A549 (cell line): Measurements from ENCODE around the gene PRKG1.

Source experiments
- BHLHE40 ChIP-seq: IDR thresholded peaks from 2 replicates; pipeline ENCODE4 v1.6.1; 2012; ENCODE audit warnings: low read depth, low read length, inconsistent platforms
- CTCF ChIP-seq: fragments of >200 bp; sonication (Bioruptor Twin); formaldehyde crosslinking; IDR thresholded peaks from 3 replicates; pipeline ENCODE4 v1.5.1; 2016
- FOSB ChIP-seq: fragments of 250-450 bp; sonication (Bioruptor Pico); IDR thresholded peaks from 2 replicates; pipeline ENCODE4 v1.5.0; 2020; ENCODE audit warnings: mild to moderate bottlenecking, moderate library complexity
- MYC ChIP-seq: IDR thresholded peaks from 2 replicates; pipeline ENCODE4 v1.6.1; 2012; ENCODE audit warnings: mild to moderate bottlenecking, inconsistent platforms, low read length, improper control_type of control experiment, borderline replicate concordance
- RAD21 ChIP-seq, 2 experiments: fragments of >200 bp in 1 of 2; sonication (Bioruptor Twin) in 1 of 2; formaldehyde crosslinking in 1 of 2; IDR thresholded peaks in 1 of 2; conservative IDR thresholded peaks in 1 of 2; 2 replicates in 1 of 2; 3 replicates in 1 of 2; pipeline ENCODE4 v1.6.1; 2012 to 2018; ENCODE audit warnings: inconsistent platforms in 1 of 2
- REST ChIP-seq: fragments of 200-600 bp; sonication (generic); IDR thresholded peaks from 2 replicates; pipeline ENCODE4 v1.6.1; 2016; ENCODE audit warnings: antibody characterized with exemption, mild to moderate bottlenecking, moderate library complexity
- USF2 ChIP-seq: fragments of 450-650 bp; IDR thresholded peaks from 2 replicates; pipeline ENCODE4 v1.6.1; 2014; ENCODE audit warnings: antibody characterized with exemption

GRCh38 chr10:51691135-51691534 is 616.8 kb downstream of the PRKG1 start:
- TF ChIP-seq CTCF (no peak), REST (no peak), MYC (no peak), RAD21 (conservative IDR thresholded peaks at IDR 0.05 in 1 of 2, IDR thresholded peaks at IDR 0.05 in 1 of 2) (no peak), BHLHE40 (no peak), USF2 (no peak), FOSB (CRISPR knock-in tag) (no peak)
